ENCODE results near the gene COPS2. TPM values are rescaled to one million over a fixed set of nuclear protein-coding genes. Genes with fewer than 3 reads are reported as not detected.

COPS2 gene
- total and polyA plus RNA-seq, 10 of the 15 experiments (the other 5 are each of a cell fraction or from before 2014, with no cell fraction given): 31.5 to 115 (median 76.3) TPM

- Histone ChIP-seq H3K36me3 (ENCODE audit: control insufficient read depth in 2 of 2, insufficient read depth in 2 of 2, low read length in 1 of 2) (no peaks in the 10 kb centered on the region), H3K9me3 (replicated peaks; ENCODE audit: control insufficient read depth, insufficient read depth, low read length) (no peaks in the 10 kb centered on the region), H3K79me2 (ENCODE audit: control insufficient read depth, insufficient read depth, low read length) (no peaks in the 10 kb centered on the region), H3K27ac (ENCODE audit: control insufficient read depth, insufficient read depth) (no peak overlapping the region), H3K27me3 (replicated peaks in 1 of 2; ENCODE audit: control insufficient read depth in 2 of 2, insufficient read depth in 2 of 2, low read length in 1 of 2) (no peaks in the 10 kb centered on the region), H3K4me2 (ENCODE audit: control insufficient read depth, insufficient read depth) (no peak overlapping the region), H3K4me1 (ENCODE audit: control insufficient read depth, insufficient read depth, low read length) (no peaks in the 10 kb centered on the region), H4K20me1 (ENCODE audit: control insufficient read depth, insufficient read depth) (no peaks in the 10 kb centered on the region), H3K4me3 (no peak overlapping the region), H2AFZ (ENCODE audit: control insufficient read depth, low read depth, low read length) (no peak overlapping the region), H3K9ac (ENCODE audit: control insufficient read depth, insufficient read depth, low read length) (no peak overlapping the region)
- in situ Hi-C loops (cut with MboI) (loop anchor here (25.0 kb wide), 1 partner anchor 803 kb away; no protein-coding TSS in a partner anchor), intact Hi-C loops (cut with micrococcal nuclease; ENCODE audit: unreplicated experiment) (no loop called here)
- ChIA-PET CTCF (interaction anchor here (1.2 kb wide), 1 partner anchor 18 kb away, joined by 3 read pairs; no protein-coding TSS in a partner anchor), SMC1A (ENCODE audit: uncharacterized antibody, unreplicated experiment) (no interaction called here), POLR2A (interaction anchor here (0.5 to 0.7 kb wide), 2 partner anchors 328 to 1137 kb away, joined by 5 to 9 read pairs; no protein-coding TSS in a partner anchor), RAD21 (ENCODE audit: unreplicated experiment) (interaction anchor here (1.2 kb wide), 1 partner anchor 9 kb away, joined by 3 read pairs; the partner anchor contains the start of gene COPS2)
- no peak for DNase-seq (ENCODE audit: low read depth, low spot score)
- no TSS peak for BruUV-seq (replicated peaks)
- no peak for ATAC-seq
- FAIRE-seq: no peak
- TF ChIP-seq POLR2A (IDR thresholded peaks at IDR 0.05; ENCODE audit: low read depth, low read length) (no peak), ASH2L (IDR thresholded peaks at IDR 0.05; ENCODE audit: borderline replicate concordance, low read depth) (no peak), IRF5 (IDR thresholded peaks at IDR 0.05; ENCODE audit: borderline replicate concordance) (no peak), NFXL1 (IDR thresholded peaks at IDR 0.05; ENCODE audit: borderline replicate concordance) (no peak), CBX5 (IDR thresholded peaks at IDR 0.05; ENCODE audit: low read depth) (no peak), BACH1 (IDR thresholded peaks at IDR 0.05; ENCODE audit: borderline replicate concordance) (no peak), EGR1 (IDR thresholded peaks at IDR 0.05; ENCODE audit: borderline replicate concordance in 1 of 2, low read depth in 2 of 2, low read length in 2 of 2) (no peak), MEF2B (IDR thresholded peaks at IDR 0.05; ENCODE audit: partially characterized antibody, poor library complexity, severe bottlenecking) (no peak), ATF2 (IDR thresholded peaks at IDR 0.05; ENCODE audit: low read length) (no peak), BCL3 (IDR thresholded peaks at IDR 0.05; ENCODE audit: borderline replicate concordance, insufficient read depth, low read depth, low read length, poor library complexity, severe bottlenecking) (no peak), RELA (IDR thresholded peaks at IDR 0.05; ENCODE audit: borderline replicate concordance, partially characterized antibody) (no peak), CBX3 (IDR thresholded peaks at IDR 0.05; ENCODE audit: borderline replicate concordance, low read depth) (no peak), KAT2A (conservative IDR thresholded peaks at IDR 0.05; ENCODE audit: control insufficient read depth, low read depth, low read length) (no peak), SUZ12 (IDR thresholded peaks at IDR 0.05; ENCODE audit: unreplicated experiment) (no peak)
- TF ChIP-seq, protein P1, sequence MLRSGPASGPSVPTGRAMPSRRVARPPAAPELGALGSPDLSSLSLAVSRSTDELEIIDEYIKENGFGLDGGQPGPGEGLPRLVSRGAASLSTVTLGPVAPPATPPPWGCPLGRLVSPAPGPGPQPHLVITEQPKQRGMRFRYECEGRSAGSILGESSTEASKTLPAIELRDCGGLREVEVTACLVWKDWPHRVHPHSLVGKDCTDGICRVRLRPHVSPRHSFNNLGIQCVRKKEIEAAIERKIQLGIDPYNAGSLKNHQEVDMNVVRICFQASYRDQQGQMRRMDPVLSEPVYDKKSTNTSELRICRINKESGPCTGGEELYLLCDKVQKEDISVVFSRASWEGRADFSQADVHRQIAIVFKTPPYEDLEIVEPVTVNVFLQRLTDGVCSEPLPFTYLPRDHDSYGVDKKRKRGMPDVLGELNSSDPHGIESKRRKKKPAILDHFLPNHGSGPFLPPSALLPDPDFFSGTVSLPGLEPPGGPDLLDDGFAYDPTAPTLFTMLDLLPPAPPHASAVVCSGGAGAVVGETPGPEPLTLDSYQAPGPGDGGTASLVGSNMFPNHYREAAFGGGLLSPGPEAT (IDR thresholded peaks at IDR 0.05; ENCODE audit: low read depth): no peak
These were observed 9.5 kb upstream of the COPS2 start for GRCh38 chr15:49164865-49165264.
